ENCODE measurements around the gene HDAC9.

Gene HDAC9

DNA sequence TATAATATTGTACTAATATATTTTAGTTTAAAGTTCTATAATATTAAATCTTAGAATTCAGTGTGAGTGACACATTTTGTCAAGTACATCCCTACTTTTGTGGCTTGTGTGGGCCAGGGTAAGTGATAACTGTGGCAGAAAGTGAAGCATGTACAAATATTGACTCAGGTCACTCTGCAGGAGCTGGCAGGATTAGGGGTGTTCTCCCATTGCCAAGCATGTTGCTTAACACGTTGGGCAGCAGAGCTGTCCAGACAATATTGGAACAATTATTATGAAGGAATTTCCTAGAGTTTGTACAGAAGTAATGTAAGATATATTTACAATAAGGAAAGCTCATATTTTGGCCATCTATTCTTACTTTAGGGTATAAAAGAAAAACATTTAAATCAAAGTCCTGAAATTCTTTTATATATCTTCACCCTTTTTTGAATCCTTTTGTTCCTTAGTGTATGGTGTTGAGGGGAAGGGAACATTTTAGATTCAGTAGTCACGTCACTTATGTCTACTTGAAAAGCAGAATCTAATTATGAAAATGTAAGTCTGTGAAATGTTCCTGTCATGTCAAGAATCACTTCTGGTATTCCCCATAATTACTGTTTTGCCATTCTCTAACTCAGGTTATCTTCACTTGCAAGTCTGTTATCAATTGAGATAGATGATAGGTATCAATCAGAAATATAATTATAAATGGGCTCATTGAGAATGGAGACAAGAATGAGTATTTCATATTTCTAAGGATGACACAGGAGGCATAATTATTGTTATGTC lies 4.0 kb downstream of the HDAC9 start:
- TF ChIP-seq, protein P1, sequence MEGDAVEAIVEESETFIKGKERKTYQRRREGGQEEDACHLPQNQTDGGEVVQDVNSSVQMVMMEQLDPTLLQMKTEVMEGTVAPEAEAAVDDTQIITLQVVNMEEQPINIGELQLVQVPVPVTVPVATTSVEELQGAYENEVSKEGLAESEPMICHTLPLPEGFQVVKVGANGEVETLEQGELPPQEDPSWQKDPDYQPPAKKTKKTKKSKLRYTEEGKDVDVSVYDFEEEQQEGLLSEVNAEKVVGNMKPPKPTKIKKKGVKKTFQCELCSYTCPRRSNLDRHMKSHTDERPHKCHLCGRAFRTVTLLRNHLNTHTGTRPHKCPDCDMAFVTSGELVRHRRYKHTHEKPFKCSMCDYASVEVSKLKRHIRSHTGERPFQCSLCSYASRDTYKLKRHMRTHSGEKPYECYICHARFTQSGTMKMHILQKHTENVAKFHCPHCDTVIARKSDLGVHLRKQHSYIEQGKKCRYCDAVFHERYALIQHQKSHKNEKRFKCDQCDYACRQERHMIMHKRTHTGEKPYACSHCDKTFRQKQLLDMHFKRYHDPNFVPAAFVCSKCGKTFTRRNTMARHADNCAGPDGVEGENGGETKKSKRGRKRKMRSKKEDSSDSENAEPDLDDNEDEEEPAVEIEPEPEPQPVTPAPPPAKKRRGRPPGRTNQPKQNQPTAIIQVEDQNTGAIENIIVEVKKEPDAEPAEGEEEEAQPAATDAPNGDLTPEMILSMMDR (IDR thresholded peaks at IDR 0.05; ENCODE audit: low read depth, low read length) = no peak
- no peak overlapping the region for H3K4me3 ChIP-seq (ENCODE audit: low read depth, low read length)

DNA sequence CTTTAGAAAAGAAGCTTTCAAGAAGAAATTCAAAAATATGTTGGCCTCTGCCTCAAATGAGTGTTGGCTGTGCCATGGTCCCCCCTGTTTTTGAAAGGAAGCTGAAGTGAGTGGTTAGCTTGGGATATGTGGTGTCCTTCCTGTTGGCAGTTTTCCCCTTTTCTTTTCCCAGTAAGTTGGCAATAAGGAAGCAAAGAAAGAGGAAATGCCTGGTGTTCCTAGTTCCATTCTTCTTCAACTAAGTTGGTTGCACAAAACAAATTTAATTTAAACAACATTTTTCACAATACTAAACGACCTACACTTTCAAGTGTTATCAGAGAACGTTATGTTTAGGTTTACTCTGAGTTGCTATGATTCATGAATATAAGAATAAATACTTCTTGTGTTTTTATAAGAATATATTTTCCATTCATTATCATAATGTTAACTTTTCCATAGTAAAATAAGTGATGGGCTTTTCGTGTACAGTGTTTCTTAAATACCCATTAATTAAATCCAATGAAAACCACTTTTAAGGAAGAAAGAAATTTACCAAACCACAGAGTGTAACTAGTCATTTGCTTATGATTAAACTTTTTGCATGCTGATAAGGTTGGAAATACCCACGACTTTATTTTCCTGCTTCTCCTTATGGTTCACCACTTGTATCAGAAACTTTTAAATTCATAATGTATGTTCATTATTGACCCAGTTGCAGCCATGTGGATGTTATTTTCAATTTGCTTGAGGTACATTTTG lies 7.7 kb downstream of the HDAC9 start:
- H3K4me3 ChIP-seq (ENCODE audit: low read depth, low read length) = no peak overlapping the region
- TF ChIP-seq, protein P1 (IDR thresholded peaks at IDR 0.05; ENCODE audit: low read depth, low read length) = no peak

DNA sequence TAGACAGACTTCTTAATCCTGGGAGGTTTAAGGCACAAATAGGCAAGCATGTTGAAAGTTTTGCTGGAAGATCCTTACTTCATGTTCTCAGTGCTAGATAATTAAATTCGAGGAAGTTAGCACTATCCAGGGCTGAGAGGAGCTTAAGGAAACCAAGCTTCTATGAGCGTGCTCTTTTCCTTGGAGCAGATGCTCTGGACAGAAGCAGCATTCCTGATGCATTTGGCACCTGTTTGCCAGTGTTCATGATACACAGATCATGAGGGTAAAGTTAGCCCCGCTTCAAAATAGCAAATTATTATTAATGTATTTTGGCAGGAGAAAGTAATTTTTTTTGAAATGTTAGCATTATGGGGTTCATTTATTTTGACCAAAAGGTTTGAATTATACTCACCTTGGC lies 9.4 kb downstream of the HDAC9 start:
- TF ChIP-seq, protein P1 (IDR thresholded peaks at IDR 0.05; ENCODE audit: low read depth, low read length) = no peak

DNA sequence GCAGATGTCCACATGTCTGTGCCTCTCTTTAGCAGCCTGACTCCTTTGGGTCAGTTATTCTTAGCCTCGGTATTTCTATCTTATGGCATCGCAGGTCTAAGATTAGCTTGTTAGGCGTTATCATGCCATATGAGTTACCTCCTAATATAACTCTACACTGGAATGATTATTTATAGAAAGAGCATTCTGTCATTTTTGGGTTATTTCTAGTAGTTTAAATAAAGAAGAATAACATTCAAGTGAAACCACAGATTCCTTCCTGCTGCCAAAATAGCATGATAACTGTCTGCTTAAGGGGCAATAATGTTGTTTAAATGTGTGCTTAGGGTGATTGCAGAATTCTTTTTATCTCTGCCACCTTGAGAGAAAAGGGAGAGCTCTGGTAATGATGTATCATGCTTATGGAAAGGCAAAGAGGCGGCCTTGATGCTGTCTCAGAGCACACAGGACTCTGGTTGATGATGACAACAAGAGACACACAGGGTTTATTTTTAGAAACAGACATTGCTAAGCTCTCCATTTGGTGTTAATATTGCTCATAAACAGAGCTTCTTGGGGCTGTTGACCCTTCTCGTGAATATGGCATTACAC lies 10.4 kb downstream of the HDAC9 start:
- no peak overlapping the region for H3K4me3 ChIP-seq (ENCODE audit: low read depth, low read length)
- TF ChIP-seq, protein P1 (IDR thresholded peaks at IDR 0.05; ENCODE audit: low read depth, low read length) = no peak

More for the DNA sequence above, 9.4 kb downstream of the HDAC9 start:
- H3K4me3 ChIP-seq (ENCODE audit: low read depth, low read length) = no peak overlapping the region

DNA sequence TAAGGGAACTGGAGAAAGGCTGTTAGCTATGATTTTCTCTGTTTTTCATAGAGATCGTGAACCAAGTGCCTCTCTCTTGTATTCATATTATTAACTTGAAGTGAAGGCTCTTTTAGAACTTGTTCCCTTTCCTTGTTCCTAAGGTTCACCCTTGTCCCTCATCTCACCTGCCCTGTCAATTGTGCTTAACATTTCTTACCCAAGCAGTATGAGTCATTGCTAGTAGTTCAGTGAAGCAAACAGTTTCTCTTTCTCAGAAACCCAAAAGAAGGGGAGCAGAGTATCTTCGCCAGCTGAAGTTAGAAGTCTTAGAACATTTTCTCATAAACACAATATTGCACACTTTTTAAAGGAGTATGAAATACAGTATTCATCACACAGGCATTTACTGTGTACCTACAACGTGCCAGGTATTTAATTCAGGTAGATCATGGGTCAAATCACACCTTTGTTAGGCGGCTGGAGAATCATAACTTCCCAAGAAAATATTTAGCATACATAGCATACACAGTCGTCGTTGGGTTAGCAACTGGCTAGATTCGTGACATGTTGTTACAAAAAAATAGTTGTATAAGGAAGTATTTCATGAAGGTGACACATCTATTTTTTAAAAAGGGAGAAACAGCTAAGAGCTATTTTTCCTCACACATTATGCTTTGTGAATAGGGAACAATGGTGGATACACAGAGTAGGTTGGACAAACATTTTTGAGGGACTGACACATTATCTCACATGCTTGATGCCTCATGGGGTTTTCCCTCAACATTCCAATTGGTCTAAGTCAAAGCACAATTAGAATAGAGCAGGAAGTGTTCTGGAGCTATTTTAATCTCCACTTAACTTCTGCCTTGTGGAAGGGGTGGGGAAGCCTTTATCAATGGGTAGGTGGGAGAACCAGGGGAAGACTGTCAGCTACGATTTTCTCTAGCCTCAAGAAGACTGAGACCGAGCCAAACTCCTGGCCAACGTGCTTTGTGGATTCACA lies 13.2 kb downstream of the HDAC9 start:
- TF ChIP-seq, protein P1 (IDR thresholded peaks at IDR 0.05; ENCODE audit: low read depth, low read length) = no peak
- H3K4me3 ChIP-seq (ENCODE audit: low read depth, low read length) = peak overlapping the region; percentile 70

DNA sequence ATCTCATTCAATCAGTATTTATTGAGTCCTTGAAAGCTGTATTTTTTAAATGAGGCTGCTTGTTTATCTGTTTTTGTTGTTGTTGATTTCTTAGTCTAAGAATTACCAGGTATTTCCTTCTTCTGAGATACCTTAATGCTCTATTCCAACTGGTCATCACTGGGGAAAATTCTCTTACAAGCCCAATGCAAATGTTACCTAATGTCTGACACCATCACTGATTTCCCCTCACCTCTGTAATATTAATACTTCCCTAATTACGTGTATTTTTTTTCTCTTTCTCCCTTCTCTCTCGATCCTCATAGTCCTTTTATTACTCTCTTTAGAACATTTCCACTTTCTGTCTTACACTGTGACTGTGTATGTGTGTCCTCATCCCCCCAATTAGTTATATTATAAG lies 13.9 kb downstream of the HDAC9 start:
- TF ChIP-seq, protein P1 (IDR thresholded peaks at IDR 0.05; ENCODE audit: low read depth, low read length) = no peak
- H3K4me3 ChIP-seq (ENCODE audit: low read depth, low read length) = peak overlapping the region; percentile 70
